GM18868 (cell line): Measurements from ENCODE around the gene MAGEF1.
"Not testable (repeated sequence)": the region's sequence is repeated elsewhere in the genome, so short reads cannot be mapped to it uniquely, and the experiment has no call there.

Source experiments
- ATAC-seq: cut with Tn5 transposase; IDR thresholded peaks from one replicate; pipeline ENCODE4 v1.9.1; 2021; ENCODE audit warnings: mild to moderate bottlenecking, moderate library complexity; ENCODE audit not compliant: unreplicated experiment

MAGEF1 gene

GRCh38 chr3:184743248-184743647 lies 31.4 kb upstream of the MAGEF1 start:
- no peak for ATAC-seq

- no peak for ATAC-seq
Observed at GRCh38 chr3:184742676-184743135, 30.8 kb upstream of the MAGEF1 start.

- no peak for ATAC-seq
Observed at GRCh38 chr3:184741798-184742675, 30.2 kb upstream of the MAGEF1 start.

GRCh38 chr3:184741259-184741556 lies 29.3 kb upstream of the MAGEF1 start:
- ATAC-seq, result no peak

- ATAC-seq, result no peak
Observed at GRCh38 chr3:184740509-184741258, 28.8 kb upstream of the MAGEF1 start.

GRCh38 chr3:184739594-184740505 lies 28.0 kb upstream of the MAGEF1 start:
- ATAC-seq, result no peak

GRCh38 chr3:184738982-184739381 lies 27.1 kb upstream of the MAGEF1 start:
- no peak for ATAC-seq

GRCh38 chr3:184738506-184738890 lies 26.6 kb upstream of the MAGEF1 start:
- ATAC-seq, result no peak

GRCh38 chr3:184737641-184738505 lies 26.0 kb upstream of the MAGEF1 start:
- no peak for ATAC-seq

GRCh38 chr3:184737063-184737462 lies 25.2 kb upstream of the MAGEF1 start:
- no peak for ATAC-seq

GRCh38 chr3:184734903-184735701 lies 23.2 kb upstream of the MAGEF1 start:
- ATAC-seq, result no peak

GRCh38 chr3:184733971-184734608 lies 22.2 kb upstream of the MAGEF1 start:
- ATAC-seq, result no peak

- ATAC-seq, result no peak
Observed at GRCh38 chr3:184733181-184733580, 21.3 kb upstream of the MAGEF1 start.

- no peak for ATAC-seq
Observed at GRCh38 chr3:184731786-184732537, 20.1 kb upstream of the MAGEF1 start.

- no peak for ATAC-seq
Observed at GRCh38 chr3:184730924-184731323, 19.1 kb upstream of the MAGEF1 start.

- ATAC-seq, result not testable (repeated sequence)
Observed at GRCh38 chr3:184729154-184729553, 17.3 kb upstream of the MAGEF1 start.

- no peak for ATAC-seq
Observed at GRCh38 chr3:184728010-184728527, 16.2 kb upstream of the MAGEF1 start.
